ENCODE results near the gene PCBP3.

GRCh38 chr21:45715441-45715840 is 71.9 kb downstream of the PCBP3 start:
- TF ChIP-seq POLR2A (IDR thresholded peaks at IDR 0.05; ENCODE audit: low read depth, low read length) (no peak), MYC (IDR thresholded peaks at IDR 0.05; ENCODE audit: low read depth, low read length) (no peak)
- TF ChIP-seq, protein P1, sequence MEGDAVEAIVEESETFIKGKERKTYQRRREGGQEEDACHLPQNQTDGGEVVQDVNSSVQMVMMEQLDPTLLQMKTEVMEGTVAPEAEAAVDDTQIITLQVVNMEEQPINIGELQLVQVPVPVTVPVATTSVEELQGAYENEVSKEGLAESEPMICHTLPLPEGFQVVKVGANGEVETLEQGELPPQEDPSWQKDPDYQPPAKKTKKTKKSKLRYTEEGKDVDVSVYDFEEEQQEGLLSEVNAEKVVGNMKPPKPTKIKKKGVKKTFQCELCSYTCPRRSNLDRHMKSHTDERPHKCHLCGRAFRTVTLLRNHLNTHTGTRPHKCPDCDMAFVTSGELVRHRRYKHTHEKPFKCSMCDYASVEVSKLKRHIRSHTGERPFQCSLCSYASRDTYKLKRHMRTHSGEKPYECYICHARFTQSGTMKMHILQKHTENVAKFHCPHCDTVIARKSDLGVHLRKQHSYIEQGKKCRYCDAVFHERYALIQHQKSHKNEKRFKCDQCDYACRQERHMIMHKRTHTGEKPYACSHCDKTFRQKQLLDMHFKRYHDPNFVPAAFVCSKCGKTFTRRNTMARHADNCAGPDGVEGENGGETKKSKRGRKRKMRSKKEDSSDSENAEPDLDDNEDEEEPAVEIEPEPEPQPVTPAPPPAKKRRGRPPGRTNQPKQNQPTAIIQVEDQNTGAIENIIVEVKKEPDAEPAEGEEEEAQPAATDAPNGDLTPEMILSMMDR (IDR thresholded peaks at IDR 0.05; ENCODE audit: extremely low read depth in 1 of 2, insufficient read depth in 1 of 2, low read depth in 1 of 2, low read length in 2 of 2) = no peak

Data from endothelial cell of umbilical vein (primary cell).